ENCODE results near the gene B3GAT1.

DNA sequence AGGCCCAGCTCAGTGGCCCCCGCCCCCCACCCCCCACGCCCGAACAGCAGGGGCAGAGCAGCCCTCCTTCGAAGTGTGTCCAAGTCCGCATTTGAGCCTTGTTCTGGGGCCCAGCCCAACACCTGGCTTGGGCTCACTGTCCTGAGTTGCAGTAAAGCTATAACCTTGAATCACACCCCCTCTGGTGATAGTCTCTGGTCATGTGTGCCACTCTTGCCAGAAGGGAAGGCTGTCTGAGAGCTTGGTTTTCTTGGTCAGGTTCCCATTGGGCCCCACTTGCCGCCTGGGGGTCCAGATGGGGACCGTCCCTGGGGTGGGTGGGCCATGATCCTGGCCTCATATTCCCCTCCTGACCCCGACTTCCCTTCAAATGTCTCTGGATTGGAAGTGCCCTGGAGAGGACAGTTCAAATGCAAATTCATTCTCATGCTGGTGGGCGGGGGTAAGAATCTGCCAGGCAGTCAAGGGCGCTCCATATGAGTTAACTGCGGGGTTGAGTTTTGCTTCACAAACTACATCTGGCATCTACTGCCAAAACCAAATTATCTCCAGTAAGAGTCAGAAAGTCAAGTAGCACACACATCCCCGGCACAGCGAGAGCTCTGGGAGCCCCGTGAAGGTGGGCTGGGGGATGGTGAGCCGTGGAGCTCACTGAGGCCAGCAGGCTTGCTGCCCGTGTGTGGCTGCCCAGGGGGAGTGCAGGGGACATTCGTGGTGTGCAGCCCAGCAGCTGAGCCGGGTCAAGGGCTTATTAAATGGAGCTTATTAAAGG, 35.7 kb downstream of the B3GAT1 start:
- TF ChIP-seq, protein P1, sequence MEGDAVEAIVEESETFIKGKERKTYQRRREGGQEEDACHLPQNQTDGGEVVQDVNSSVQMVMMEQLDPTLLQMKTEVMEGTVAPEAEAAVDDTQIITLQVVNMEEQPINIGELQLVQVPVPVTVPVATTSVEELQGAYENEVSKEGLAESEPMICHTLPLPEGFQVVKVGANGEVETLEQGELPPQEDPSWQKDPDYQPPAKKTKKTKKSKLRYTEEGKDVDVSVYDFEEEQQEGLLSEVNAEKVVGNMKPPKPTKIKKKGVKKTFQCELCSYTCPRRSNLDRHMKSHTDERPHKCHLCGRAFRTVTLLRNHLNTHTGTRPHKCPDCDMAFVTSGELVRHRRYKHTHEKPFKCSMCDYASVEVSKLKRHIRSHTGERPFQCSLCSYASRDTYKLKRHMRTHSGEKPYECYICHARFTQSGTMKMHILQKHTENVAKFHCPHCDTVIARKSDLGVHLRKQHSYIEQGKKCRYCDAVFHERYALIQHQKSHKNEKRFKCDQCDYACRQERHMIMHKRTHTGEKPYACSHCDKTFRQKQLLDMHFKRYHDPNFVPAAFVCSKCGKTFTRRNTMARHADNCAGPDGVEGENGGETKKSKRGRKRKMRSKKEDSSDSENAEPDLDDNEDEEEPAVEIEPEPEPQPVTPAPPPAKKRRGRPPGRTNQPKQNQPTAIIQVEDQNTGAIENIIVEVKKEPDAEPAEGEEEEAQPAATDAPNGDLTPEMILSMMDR (IDR thresholded peaks at IDR 0.05; ENCODE audit: insufficient read depth, low read depth, low read length): no peak
- TF ChIP-seq EZH2 (IDR thresholded peaks at IDR 0.05; ENCODE audit: insufficient read depth, low read length): no peak
